Measurements from ENCODE around the gene ITGAL.
"Not testable (repeated sequence)": the region's sequence is repeated elsewhere in the genome, so short reads cannot be mapped to it uniquely, and the experiment has no call there.

The ITGAL gene

DNA sequence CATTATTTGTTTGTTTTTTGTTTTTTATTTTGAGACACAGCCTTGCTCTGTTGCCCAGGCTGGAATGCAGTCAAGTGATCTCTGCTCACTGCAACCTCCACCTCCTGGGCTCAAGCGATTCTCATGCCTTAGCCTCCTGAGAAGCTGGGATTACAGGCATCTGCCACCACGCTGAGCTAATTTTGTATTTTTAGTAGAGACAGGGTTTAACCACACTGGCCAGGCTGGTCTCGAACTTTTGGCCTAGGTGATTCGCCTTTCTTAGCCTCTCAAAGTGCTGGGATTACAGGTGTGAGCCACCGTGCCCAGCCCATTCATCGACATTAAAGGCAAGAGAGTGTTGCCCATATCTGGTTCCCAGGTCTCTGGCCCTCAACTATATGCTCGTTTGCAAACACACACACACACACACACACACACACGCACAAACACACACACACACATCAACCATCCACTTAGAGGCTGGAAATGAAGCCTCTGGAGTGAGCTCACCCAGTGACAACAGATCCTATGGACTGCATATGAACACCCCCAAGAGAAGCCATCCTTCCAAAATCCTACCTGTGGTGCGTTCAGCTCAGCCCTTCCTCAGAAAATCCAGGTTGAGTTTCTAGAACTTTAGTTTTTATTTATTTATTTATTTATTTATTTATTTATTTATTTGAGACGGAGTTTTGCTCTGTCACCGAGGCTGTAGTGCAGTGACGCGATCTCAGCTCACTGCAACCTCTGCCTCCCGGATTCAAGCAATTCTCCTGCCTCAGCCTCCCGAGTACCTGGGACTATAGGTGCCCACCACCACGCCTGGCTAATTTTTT is 14.6 kb upstream of the ITGAL start:
- DNase-seq: no peak

DNA sequence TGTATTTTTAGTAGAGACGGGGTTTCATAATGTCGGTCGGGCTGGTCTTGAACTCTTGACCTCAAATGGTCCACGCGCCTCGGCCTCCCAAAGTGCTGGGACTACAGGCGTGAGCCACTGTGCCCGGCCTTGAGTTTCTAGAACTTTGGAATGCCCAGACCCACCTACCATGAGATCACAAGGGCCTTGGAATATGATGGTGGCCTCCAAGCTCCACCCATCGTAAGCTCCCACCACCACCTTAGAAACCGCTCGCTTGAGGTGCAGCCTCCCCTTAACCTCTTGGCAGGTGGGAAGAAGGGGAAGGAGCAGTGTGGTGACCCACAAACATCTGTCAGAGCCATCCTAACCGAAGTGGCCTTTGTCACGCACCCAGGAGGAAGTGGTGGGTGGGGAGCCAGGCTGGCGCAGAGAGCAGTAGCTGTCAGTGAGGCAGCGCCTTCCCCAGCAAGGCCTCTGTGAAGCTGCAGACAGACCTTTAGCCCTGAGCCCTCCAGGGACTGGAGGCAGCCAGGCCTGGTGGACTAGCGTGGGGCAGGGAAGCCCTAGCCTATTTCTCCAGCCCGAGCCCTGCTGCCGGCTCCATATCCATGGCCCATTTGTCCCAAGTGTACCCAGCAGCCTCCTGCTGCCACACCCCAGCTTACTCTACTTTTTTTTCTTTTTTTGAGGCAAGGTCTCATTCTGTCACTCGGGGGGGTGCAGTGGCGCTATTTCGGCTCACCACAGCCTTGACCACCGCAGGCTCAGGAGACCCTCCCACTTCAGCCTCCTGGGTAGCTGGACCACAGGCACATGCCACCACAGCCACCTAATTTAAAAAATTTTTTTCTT is 13.8 kb upstream of the ITGAL start:
- DNase-seq: peak; percentile 76

DNA sequence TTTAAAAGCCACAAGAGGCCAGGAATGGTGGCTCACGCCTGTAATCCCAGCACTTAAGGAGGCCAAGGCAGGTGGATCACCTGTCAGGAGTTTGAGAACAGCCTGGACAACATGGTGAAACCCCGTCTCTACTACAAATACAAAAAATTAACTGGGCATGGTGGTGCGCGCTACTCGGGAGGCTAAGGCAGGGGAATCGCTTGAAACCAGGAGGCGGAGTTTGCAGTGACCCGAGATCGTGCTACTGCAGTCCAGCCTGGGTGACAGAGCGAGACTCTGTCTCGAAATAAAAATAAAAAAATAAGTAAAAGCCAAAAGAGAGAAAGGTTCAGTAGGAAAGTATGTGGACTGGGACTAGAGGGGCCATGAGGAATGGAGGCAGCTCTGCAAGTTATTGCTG is 13.1 kb upstream of the ITGAL start:
- no peak for DNase-seq

DNA sequence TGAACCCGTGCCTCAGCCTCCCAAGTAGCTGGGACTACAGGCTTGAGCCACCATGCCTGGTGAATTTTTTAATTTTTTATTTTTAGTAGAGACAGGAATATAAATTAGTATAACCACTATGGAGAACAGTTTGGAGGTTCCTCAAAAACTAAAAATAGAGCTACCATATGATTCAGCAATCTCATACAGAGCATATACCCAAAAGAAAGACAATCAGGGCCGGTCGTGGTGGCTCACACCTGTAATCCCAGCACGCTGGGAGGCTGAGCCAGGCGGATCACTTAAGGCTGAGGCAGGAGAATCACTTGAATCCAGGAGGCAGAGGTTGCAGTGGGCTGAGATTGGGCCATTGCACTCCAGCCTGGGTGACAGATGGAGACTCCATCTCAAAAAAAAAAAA is 11.1 kb upstream of the ITGAL start:
- not testable (repeated sequence) for DNase-seq

DNA sequence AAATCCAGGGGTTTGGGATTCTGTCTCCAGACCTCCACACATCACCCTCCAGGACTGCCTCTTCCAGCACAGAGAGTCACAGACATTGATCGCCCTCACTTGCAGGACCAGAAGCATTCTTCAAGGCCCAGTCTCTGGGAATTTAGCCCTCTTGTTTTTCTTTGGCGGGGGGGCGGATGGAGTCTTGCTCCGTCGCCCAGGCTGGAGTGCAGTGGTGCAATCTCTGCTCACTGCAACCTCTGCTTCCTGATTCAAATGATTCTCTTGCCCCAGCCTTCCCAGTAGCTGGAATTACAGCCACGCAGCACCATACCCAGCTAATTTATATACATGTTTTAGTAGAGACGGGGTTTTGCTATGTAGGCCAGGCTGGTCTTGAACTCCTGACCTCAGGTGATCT is 8.5 kb upstream of the ITGAL start:
- DNase-seq: no peak

DNA sequence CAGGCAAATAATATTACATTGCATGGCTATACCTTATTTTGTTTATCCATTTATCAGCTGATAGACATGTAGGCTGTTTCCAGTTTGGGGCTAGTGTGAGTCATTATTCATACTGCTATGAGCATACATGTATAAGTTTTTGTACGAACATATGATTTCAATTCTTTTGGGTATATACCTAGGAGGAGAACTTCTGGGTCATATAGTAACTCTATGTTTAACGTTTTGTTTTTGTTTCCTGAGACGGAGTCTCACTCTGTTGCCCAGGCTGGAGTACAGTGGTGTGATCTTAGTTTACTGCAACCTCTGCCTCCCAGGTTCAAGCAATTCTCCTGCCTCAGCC is 2.4 kb upstream of the ITGAL start:
- no peak for DNase-seq

DNA sequence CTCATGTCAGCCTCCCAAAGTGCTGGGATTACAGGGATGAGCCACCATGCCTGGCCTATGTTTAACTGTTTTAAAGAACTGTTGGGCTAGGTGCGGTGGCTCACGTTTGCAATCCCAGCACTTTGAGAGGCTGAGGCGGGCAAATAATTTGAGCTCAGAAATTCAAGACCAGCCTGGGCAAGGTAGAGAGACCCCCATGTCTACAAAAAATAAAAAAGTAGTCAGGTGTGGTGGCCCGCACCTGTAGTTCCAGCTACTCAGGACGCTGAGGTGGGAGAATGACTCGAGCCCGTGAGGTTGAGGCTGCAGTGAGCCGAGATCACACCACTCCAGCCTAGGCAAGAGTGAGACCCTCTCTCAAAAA is 1.9 kb upstream of the ITGAL start:
- no peak for DNase-seq

DNA sequence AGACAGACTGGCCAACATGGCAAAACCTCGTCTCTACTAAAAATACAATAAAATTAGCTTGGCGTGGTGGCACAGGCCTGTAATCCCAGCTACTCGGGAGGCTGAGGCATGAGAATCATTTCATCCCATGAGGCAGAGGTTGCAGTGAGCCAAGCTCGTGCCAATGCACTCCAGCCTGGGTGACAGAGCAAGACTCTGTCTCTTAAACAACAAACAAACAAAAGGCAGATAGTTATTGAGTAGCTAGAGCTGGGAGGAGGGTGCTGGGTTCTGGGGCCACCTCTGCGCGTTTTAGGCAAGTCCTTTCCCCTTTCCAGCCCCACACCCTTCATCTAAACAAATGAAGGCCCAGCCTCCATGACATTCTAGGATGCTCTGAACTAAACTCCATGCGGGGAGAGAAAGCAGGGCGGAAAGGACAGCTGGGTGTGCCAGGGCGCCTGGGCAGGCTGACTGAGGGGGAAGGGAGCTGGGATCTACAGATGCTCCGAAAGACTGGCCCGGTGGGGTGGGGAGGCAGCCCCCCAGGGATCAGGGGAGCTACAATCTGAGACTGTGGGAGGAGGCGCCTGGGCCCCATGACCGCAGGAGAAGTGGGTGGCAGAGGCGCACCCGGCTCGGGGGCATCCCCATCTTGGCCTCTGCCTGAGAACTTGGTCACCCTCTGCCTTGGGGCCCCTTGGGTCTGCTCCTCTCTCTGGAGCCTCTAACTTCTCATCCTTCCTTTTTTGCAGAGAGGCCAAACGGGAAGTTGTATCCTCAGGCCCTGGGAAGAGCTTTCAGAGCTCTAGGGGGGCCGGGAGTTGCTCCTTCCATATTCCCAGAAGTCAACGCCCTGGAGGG is 910 bp downstream of the ITGAL start:
- DNase-seq: peak; percentile 36

DNA sequence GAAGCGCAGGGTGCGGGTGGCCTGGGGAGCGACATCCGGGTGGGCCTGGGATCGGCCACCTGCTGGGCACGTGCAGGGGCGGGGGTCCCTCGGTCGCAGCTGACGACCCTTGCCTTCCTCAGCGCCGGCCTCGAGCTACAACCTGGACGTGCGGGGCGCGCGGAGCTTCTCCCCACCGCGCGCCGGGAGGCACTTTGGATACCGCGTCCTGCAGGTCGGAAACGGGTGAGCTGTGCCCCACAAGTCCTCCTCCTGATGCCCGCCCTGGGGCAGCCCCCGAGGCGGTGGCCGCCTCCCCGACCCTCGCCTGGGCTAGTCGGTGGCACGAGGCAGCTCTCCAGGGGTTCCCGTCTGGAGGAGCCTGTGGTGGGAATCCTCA is 1.5 kb downstream of the ITGAL start:
- DNase-seq: no peak

DNA sequence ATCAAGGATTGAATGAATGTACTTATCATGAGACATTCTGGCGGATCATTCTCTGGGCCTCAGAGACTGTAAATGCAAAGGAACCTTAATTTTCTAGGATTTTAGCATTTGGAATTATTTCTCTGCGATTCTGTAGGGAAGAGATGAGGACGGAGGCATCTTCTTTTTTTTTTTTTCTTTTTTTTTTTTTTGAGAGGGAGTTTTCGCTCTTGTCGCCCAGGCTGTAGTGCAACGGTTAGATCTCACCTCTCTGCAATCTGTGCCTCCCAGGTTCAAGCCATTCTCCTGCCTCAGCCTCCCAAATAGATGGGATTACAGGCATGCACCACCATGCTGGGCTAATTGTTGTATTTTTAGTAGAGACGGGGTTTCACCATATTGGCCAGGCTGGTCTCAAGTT is 2.1 kb downstream of the ITGAL start:
- no peak for DNase-seq

DNA sequence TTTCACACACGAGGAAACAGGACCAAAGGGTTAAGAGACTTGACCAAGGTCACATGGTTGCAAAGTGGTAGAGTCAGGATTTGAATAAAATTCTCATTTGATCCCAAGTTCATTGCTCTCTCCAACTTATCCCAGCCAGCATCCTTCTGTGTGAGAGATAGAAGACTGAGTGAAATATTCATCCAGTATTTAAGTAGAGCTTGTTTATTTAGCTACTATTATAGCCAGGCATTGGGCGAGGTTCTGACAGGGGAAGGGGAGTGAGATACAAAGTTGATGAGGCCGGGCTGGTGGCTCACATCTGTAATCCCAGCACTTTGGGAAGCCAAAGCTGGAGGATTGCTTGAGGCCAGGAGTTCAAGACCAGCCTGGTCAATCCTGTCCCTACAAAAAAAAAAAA is 4.4 kb downstream of the ITGAL start:
- DNase-seq: no peak

DNA sequence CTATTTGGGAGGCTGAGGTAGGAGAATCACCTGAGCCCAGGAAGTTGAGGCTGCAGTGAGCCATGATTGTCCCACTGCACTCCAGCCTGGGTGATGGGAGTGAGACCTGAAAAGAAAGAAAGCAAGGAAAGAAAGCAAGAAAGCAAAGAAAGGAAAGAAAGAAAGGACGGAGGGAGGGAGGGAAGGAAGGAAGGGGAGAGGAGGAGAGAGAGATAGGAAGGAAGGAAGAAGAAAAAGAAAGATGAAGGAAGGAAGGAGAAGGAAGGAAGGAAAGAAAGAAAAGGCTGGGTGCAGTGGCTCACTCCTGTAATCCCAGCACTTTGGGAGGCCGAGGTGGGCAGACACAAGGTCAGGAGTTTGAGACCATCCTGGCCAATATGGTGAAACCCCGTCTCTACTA is 5.2 kb downstream of the ITGAL start:
- not testable (repeated sequence) for DNase-seq

DNA sequence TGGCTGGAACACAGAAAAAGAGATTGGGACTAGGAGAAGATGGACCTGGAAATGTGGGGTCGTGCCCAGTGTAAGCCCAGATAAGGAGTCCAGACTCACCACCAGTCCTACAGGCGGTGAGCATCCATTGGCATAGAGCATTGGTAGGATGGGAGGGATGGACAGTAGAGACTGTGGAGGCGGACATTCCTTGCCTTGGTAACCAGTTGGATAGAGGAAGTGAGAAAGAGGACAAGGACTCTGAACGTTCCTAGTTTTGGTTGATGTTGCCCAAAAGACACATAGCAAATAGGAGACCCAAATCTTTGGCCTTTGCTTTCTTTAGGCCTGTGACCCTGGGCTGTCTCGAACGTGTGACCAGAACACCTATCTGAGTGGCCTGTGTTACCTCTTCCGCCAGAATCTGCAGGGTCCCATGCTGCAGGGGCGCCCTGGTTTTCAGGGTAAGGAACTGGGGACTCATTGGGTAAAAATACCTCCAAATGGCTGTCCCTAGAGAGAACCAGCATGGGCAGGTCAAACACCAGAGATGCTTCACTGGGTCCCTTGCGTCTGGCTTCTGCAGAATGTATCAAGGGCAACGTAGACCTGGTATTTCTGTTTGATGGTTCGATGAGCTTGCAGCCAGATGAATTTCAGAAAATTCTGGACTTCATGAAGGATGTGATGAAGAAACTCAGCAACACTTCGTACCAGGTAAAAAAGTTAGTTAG is 6.4 kb downstream of the ITGAL start:
- no peak for DNase-seq

DNA sequence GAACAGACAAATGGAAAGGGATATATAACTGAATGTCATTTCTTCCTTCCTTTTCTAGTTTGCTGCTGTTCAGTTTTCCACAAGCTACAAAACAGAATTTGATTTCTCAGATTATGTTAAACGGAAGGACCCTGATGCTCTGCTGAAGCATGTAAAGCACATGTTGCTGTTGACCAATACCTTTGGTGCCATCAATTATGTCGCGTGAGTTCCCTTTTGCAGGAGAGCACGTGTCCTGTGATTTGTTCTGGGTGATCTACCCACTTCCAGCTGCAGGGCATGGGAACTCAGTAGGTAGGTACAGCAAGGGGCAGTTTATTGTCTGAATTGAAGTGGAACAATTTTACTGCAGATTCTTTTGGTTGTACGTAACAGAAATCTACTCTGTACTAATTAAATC is 8.8 kb downstream of the ITGAL start:
- DNase-seq: no peak

DNA sequence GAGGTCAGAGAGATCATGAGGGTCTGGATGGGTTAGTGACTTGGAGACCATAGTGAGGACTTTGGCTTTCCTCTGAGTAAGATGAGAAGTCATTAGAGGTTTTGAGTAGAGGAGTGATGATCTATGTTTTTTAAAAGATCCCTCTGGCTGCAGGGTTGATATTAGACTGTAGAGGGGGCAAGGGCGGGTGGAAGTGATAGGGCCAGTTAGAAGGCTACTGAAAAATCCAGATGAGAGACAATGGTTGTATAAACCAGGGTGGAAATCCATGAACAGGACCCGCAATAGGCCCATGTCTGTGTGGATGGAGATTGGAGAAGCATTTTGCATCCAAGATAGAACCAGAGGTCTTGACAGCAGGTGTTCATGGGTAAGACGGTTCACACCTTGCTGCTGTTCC is 9.8 kb downstream of the ITGAL start:
- no peak for DNase-seq

DNA sequence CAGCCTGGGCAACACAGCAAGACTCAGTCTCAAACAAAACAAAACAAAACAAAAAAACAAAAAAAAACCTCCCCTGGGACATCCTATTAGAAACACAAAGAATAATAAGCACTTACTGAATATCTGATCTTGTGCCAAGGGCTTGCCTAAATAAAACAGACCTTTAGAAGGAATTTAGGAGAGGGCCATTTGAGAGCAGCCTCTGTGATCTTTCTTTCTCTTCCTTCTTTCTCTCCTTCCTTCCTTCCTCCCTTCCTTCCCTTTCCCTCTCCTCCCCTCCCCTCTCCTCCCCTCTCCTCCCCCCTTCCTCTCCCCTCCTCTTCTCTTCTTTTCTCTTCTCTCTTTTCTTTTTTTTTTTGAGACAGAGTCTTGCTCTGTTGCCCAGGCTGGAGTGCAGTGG is 12.3 kb downstream of the ITGAL start:
- no peak for DNase-seq

DNA sequence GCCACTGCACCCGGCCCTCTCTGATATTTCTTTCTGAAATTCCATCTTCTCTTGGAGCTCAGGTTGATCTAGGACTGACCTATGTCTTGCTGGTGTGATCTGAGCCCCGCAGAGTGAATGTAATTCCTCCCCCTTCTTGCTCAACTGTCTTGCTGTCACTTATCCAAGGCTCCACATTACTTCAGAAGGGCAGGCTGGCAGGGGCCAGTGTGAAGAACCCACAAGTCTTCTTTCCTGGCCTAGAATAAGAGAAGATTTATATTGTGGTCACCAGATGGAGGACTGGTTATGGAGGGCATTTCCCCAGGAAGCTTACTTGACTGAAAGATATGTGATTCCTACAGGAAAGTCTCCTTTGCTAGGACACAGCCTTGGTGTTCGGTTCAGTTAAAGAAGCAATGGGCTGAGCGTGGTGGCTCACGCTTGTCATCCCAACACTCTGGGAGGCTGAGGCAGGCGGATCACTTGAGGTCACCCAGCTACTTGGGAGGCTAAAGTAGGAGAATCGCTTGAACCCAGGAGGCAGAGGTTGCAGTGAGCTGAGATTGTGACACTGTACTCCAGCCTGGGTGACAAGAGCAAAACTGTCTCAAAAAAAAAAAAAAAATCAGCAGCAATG is 13.4 kb downstream of the ITGAL start:
- no peak for DNase-seq

DNA sequence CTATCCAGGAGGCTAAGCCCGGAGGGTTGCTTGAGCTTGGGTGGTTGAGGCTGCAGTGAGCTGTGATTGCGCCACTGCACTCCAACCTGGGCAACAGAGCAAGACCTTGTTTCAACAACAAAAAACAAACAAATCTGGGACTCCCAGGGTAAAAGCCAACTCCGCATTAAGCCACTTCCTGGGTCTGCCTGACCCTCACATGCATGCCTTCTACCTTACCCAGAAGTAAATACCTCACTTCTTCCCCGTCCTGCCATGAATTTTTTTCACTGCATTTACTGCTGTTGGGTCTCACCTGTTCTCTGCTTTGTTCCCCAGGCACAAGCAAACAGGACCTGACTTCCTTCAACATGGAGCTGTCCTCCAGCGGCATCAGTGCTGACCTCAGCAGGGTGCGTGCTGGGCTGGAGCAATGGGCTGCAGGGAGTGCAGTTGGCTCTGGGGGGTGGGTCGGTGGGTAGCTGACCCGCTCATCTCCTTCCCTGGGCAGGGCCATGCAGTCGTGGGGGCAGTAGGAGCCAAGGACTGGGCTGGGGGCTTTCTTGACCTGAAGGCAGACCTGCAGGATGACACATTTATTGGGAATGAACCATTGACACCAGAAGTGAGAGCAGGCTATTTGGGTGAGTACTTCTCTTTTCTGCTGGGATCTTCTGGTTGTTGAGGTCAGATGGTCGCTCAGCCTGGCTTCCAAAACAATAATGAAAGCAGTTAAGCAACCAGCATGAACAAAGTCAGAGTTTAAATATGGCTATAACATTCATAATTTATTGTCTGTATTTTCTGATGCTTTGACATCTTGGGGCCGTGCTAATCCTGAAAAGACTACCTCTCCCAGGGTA is 16.4 kb downstream of the ITGAL start:
- no peak for DNase-seq

DNA sequence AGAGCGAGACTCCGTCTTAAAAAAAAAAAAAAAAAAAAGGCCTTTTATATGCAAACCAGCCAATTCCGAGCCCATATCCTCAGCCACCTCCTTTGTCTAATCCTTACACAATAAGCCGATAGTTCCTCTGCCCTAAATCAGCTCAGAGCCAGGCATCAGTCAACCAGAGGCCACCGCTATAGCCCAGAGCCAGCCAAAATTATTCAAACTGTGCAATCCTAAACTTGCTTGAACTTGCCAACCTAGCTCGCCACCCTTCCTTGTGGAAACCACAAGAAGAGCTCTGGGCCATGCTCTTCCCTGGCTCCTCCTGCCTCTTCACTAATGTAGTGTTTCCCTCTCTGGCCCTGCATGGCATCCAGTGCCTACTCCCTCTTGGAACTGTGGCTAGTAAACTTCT is 17.7 kb downstream of the ITGAL start:
- no peak for DNase-seq

DNA sequence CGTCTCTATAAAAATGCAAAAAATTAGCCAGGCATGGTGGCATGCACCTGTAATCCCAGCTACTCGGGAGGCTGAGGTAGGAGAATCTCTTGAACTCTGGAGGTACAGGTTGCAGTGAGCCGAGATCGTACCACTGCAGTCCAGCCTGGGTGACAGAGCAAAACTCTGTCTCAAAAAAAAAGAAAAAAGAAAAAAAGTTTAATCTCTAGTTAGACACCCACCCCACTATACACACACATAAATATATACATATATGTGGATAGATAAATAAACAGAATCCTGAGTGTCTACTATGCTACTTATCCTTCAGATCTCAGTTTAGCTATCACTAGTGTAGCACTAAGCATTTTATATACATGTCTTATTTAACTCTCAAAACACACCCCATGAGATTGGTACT is 18.7 kb downstream of the ITGAL start:
- no peak for DNase-seq

DNA sequence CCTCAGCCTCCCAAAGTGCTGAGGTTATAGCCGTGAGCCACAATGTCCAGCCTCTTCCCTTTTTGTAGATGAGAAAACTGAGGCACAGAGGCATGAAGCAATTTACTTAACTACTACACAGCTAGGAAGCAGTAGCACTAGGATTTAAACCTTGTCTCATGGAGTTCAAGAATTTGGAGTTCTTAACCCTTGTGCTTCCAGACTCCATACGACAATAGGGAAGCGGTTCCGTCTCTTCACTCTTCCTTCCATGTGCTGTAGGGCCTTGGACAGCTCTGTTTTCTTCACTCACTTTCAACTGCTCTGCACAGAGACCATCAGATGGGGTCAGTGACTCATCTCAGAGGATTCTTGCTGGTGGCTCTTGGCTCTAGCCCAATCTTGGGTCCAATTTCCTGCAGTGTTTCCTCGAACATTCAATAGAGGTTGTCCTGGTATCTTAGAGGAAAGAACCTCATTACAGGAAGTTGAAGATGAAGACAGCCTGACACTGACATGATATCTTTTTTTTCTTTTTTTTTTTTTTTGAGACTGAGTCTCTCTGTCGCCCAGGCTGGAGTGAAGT is 19.3 kb downstream of the ITGAL start:
- DNase-seq: peak; percentile 26

Data from central memory CD4-positive, alpha-beta T cell (primary cell).